Keratinocyte (primary cell): Measurements from ENCODE around the gene PRELP. TPM values are rescaled to one million over a fixed set of nuclear protein-coding genes. Genes with fewer than 3 reads are reported as not detected.

ENCODE experiments used
- DNase-seq: peaks from one replicate; pipeline ENCODE4 v3.0.0-alpha.2; 2011; ENCODE audit warnings: low read depth, missing footprints, low spot score
- FAIRE-seq: peaks from 2 replicates; lab custom pipeline; 2011; peaks lifted over from hg19 to GRCh38; lab: Jason Lieb, UNC
- H2AFZ ChIP-seq: 2 replicates; pipeline ENCODE4 v1.6.0; 2012; ENCODE audit warnings: low read length, control low read depth, inconsistent platforms; ENCODE audit not compliant: control insufficient read depth
- H3K27ac ChIP-seq: 2 replicates; pipeline ENCODE4 v1.5.1; 2011; ENCODE audit warnings: low read length; ENCODE audit not compliant: control insufficient read depth, insufficient read depth
- H3K27me3 ChIP-seq: 3 replicates; pipeline ENCODE4 v1.6.0; 2011; ENCODE audit warnings: low read length; ENCODE audit not compliant: control insufficient read depth, insufficient read depth; ENCODE audit errors: extremely low read depth
- H3K36me3 ChIP-seq, 2 experiments: 2 replicates in 1 of 2; 3 replicates in 1 of 2; pipeline ENCODE4 v1.5.1; 2011; ENCODE audit warnings: low read length in 2 of 2, mild to moderate bottlenecking in 1 of 2; ENCODE audit not compliant: control insufficient read depth in 2 of 2, insufficient read depth in 2 of 2; ENCODE audit errors: extremely low read depth in 1 of 2
- H3K4me1 ChIP-seq: 3 replicates; pipeline ENCODE4 v1.5.1; 2011; ENCODE audit warnings: low read length; ENCODE audit not compliant: control insufficient read depth, insufficient read depth; ENCODE audit errors: extremely low read depth
- H3K4me2 ChIP-seq: 3 replicates; pipeline ENCODE4 v1.6.0; 2011; ENCODE audit warnings: low read depth, low read length; ENCODE audit not compliant: control insufficient read depth, insufficient read depth; ENCODE audit errors: extremely low read depth
- H3K4me3 ChIP-seq, 3 experiments: fragments of 200-600 bp in 1 of 3; sonication (generic) in 1 of 3; 2 replicates in 2 of 3; 3 replicates in 1 of 3; pipeline ENCODE4 v1.5.1; 2011 to 2016; ENCODE audit warnings: low read length in 3 of 3, mild to moderate bottlenecking in 3 of 3, control low read depth in 2 of 3, inconsistent platforms in 1 of 3, low read depth in 1 of 3, mixed read lengths in 1 of 3, mixed run types in 1 of 3, moderate library complexity in 1 of 3; ENCODE audit not compliant: control insufficient read depth in 2 of 3, insufficient read depth in 2 of 3; ENCODE audit errors: extremely low read depth in 1 of 3
- H3K79me2 ChIP-seq: 2 replicates; pipeline ENCODE4 v1.6.0; 2012; ENCODE audit warnings: low read length; ENCODE audit not compliant: control insufficient read depth, insufficient read depth
- H3K9ac ChIP-seq: 3 replicates; pipeline ENCODE4 v1.6.0; 2011; ENCODE audit warnings: low read length; ENCODE audit not compliant: control insufficient read depth, insufficient read depth; ENCODE audit errors: extremely low read depth
- H3K9me1 ChIP-seq: 3 replicates; pipeline ENCODE4 v1.6.0; 2011; ENCODE audit warnings: low read length; ENCODE audit not compliant: control insufficient read depth, insufficient read depth; ENCODE audit errors: extremely low read depth
- H3K9me3 ChIP-seq: 2 replicates; pipeline ENCODE4 v1.5.1; 2012; ENCODE audit warnings: low read depth, low read length; ENCODE audit not compliant: control insufficient read depth
- H4K20me1 ChIP-seq: 3 replicates; pipeline ENCODE4 v1.6.0; 2011; ENCODE audit warnings: low read length; ENCODE audit not compliant: control insufficient read depth, insufficient read depth; ENCODE audit errors: extremely low read depth
- EZH2 ChIP-seq: IDR thresholded peaks from one replicate; pipeline ENCODE4 v1.6.1; 2012; ENCODE audit warnings: inconsistent platforms, mild to moderate bottlenecking, low read length, moderate library complexity
- dilution Hi-C: fragments of 300-500 bp; cut with MboI; formaldehyde crosslinking; loops from one replicate; pipeline ENCODE4 v1.7.0; 2020; ENCODE audit warnings: low sequenced_read_pairs; ENCODE audit not compliant: extremely low pct_ligation_motif_present
- polyA plus RNA-seq, 5 experiments: library from polyadenylated mRNA; depleted of rRNA in 3 of 5; stranded (reverse) in 3 of 5; stranded (forward) in 1 of 5; unstranded in 1 of 5; fragments of >200 nt; gene quantifications; 1 replicate in 1 of 5; 2 replicates in 3 of 5; 3 replicates in 1 of 5; pipeline versions ENCODE4 v1.2.1 to v1.2.3, GENCODE V29; 2011 to 2012; ENCODE audit warnings: missing spikeins in 2 of 5, low read depth in 1 of 5, low replicate concordance in 1 of 5
- TF ChIP-seq, protein P1 (sequence below), 3 experiments: IDR thresholded peaks in 1 of 3; conservative IDR thresholded peaks in 1 of 3; optimal IDR thresholded peaks in 1 of 3; 2 replicates in 2 of 3; 3 replicates in 1 of 3; pipeline versions ENCODE3 to v1.5.1; 2011; ENCODE audit warnings: low read length in 3 of 3, mild to moderate bottlenecking in 3 of 3, moderate library complexity in 2 of 3, control low read depth in 1 of 3, inconsistent platforms in 1 of 3; ENCODE audit not compliant: insufficient read depth in 2 of 3; ENCODE audit errors: extremely low read depth in 1 of 3

Gene PRELP
- polyA plus RNA-seq, 1 donor (not counting 4 experiments of a cell fraction or from before 2014, with no cell fraction given): 0.01 TPM

- no peaks in the 10 kb centered on the region for H4K20me1 ChIP-seq
- TF ChIP-seq, protein P1, sequence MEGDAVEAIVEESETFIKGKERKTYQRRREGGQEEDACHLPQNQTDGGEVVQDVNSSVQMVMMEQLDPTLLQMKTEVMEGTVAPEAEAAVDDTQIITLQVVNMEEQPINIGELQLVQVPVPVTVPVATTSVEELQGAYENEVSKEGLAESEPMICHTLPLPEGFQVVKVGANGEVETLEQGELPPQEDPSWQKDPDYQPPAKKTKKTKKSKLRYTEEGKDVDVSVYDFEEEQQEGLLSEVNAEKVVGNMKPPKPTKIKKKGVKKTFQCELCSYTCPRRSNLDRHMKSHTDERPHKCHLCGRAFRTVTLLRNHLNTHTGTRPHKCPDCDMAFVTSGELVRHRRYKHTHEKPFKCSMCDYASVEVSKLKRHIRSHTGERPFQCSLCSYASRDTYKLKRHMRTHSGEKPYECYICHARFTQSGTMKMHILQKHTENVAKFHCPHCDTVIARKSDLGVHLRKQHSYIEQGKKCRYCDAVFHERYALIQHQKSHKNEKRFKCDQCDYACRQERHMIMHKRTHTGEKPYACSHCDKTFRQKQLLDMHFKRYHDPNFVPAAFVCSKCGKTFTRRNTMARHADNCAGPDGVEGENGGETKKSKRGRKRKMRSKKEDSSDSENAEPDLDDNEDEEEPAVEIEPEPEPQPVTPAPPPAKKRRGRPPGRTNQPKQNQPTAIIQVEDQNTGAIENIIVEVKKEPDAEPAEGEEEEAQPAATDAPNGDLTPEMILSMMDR (optimal IDR thresholded peaks at IDR 0.05 in 1 of 3, IDR thresholded peaks at IDR 0.05 in 1 of 3, conservative IDR thresholded peaks at IDR 0.05 in 1 of 3; ENCODE audit: extremely low read depth in 1 of 3, insufficient read depth in 2 of 3, low read length in 3 of 3): peak in 1 of 3 experiments; percentile 3
- no peak for TF ChIP-seq EZH2
- no peaks in the 10 kb centered on the region for H3K79me2 ChIP-seq
- dilution Hi-C loops: loop anchor here (25.0 kb wide), 1 partner anchor 88 kb away; the partner anchor contains the start of gene FMOD
- no peaks in the 10 kb centered on the region for H3K4me1 ChIP-seq
- no peak for DNase-seq
- H3K4me2 ChIP-seq: no peak overlapping the region
- no peaks in the 10 kb centered on the region for H3K9me3 ChIP-seq
- no peak overlapping the region for H3K4me3 ChIP-seq
- no peaks in the 10 kb centered on the region for H3K36me3 ChIP-seq
- H3K27me3 ChIP-seq: peaks cover 25% of the 10 kb centered on the region
- H3K9me1 ChIP-seq: no peaks in the 10 kb centered on the region
- no peak for FAIRE-seq
- H3K9ac ChIP-seq: no peak overlapping the region
- H2AFZ ChIP-seq: no peak overlapping the region
- no peak overlapping the region for H3K27ac ChIP-seq
These were observed 25.0 kb upstream of the PRELP start for GRCh38 chr1:203450479-203451149.

DNA sequence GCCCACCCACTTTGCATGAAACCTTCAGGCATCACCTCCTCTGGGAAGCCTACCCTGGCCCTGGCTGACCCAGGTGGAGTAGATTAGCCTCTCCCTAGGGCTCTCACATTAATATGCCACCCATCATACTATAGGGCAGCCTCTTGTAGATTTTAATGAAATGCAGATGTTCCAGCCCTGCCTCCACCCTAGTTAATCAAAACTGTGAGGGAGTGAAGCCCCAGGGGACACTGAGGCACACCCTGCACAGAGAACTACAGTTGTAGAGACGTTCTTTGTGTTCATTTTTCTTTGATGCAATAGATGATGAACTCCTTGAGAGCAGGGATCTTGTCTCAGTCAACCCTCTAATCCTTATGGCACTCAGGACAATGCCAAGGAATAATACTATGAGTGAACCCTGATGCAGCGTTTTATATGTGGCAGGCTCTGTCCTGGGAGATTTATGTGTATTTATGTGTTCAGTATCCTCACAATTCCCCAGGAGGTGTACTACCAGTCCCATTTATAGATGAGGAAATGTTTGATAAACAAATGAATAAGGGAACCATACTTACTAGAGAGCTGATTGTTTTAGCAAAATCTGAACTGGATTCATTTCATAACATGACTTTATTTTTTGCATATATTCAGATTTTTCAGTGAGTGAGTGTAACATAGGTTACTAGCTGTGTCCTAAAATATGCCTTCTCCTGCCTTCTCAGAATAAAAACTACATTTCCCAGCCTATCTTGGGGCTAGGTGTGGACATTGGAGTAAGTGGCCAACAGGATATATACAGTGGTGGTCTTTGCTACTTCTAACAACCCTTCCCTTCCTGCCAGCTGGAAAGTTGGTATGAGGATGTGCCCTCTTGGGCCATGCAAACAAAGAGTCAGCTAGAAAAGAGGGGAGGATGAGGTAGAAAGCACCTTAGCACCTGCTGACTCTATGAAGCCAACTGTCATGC is 23.5 kb upstream of the PRELP start:
- FAIRE-seq: no peak
- no peaks in the 10 kb centered on the region for H3K36me3 ChIP-seq
- dilution Hi-C loops: loop anchor here (25.0 kb wide), 1 partner anchor 90 kb away; the partner anchor contains the start of gene FMOD

More for the DNA sequence above, 23.5 kb upstream of the PRELP start:
- no peak for TF ChIP-seq EZH2
- Histone ChIP-seq H3K9ac (no peak overlapping the region), H4K20me1 (no peaks in the 10 kb centered on the region), H3K27ac (no peak overlapping the region), H3K4me3 (no peak overlapping the region), H3K79me2 (no peaks in the 10 kb centered on the region), H3K4me2 (no peak overlapping the region), H3K4me1 (no peaks in the 10 kb centered on the region), H2AFZ (no peak overlapping the region), H3K9me1 (no peaks in the 10 kb centered on the region), H3K9me3 (no peaks in the 10 kb centered on the region), H3K27me3 (peaks cover 18% of the 10 kb centered on the region)
- DNase-seq: no peak
